T-helper 17 cell (primary cell): Measurements from ENCODE around the gene PDE4DIP. TPM values are rescaled to one million over a fixed set of nuclear protein-coding genes. Genes with fewer than 3 reads are reported as not detected.
"Not testable (repeated sequence)": the region's sequence is repeated elsewhere in the genome, so short reads cannot be mapped to it uniquely, and the experiment has no call there.

Experiments
- ATAC-seq: fragments of 150-1000 bp; cut with Tn5 transposase; 2 replicates; pipeline ENCODE4 v1.10.0; 2021; ENCODE audit warnings: mild to moderate bottlenecking, moderate library complexity
- DNase-seq, 3 donors: peaks; one replicate each; pipeline versions ENCODE4 v3.0.0 to v3.0.0-alpha.2; 2020 to 2021
- H3K9me3 ChIP-seq: one replicate; pipeline ENCODE4 v1.7.0; 2013; ENCODE audit warnings: low read length, mild to moderate bottlenecking; ENCODE audit not compliant: control insufficient read depth, poor library complexity, severe bottlenecking
- H3K27ac Mint-ChIP-seq: one replicate; pipeline ENCODE4 v1.8.0; 2022; ENCODE audit warnings: mild to moderate bottlenecking, moderate library complexity, mixed read lengths
- H3K27me3 Mint-ChIP-seq: one replicate; pipeline ENCODE4 v1.8.0; 2022; ENCODE audit warnings: mixed read lengths
- H3K36me3 Mint-ChIP-seq: one replicate; pipeline ENCODE4 v1.8.0; 2022; ENCODE audit warnings: low read depth, mixed read lengths
- H3K4me1 Mint-ChIP-seq: one replicate; pipeline ENCODE4 v1.8.0; 2022; ENCODE audit warnings: mild to moderate bottlenecking, mixed read lengths
- H3K4me3 Mint-ChIP-seq: one replicate; pipeline ENCODE4 v1.8.0; 2022; ENCODE audit warnings: mild to moderate bottlenecking, moderate library complexity, mixed read lengths
- total RNA-seq, 4 donors: library from RNA in 2 of 4; stranded (reverse) in 2 of 4; gene quantifications; one replicate each; pipeline ENCODE4 v1.2.3 and lab custom pipeline; 2022 to 2026

PDE4DIP gene
- total RNA-seq, 2 donors from 2014 or later = 36.2 to 43.2 TPM

DNA sequence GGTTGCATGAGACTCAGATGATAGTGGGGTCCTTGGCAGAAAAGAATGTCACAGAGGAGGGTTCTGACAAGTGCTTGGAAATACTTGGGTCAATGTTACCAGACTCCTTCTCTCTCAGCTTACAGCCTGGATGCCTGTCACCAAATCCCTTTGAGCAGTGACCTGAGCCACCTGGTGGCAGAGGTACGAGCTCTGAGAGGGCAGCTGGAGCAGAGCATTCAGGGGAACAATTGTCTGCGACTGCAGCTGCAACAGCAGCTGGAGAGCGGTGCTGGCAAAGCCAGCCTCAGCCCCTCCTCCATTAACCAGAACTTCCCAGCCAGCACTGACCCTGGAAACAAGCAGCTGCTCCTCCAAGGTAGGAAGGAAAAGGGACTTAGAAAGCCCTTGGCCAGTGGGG lies 180.1 kb downstream of the PDE4DIP start:
- not testable (repeated sequence) for H3K36me3 Mint-ChIP-seq, H3K4me3 Mint-ChIP-seq, H3K27ac Mint-ChIP-seq, H3K9me3 ChIP-seq, ATAC-seq, H3K4me1 Mint-ChIP-seq, DNase-seq, H3K27me3 Mint-ChIP-seq

DNA sequence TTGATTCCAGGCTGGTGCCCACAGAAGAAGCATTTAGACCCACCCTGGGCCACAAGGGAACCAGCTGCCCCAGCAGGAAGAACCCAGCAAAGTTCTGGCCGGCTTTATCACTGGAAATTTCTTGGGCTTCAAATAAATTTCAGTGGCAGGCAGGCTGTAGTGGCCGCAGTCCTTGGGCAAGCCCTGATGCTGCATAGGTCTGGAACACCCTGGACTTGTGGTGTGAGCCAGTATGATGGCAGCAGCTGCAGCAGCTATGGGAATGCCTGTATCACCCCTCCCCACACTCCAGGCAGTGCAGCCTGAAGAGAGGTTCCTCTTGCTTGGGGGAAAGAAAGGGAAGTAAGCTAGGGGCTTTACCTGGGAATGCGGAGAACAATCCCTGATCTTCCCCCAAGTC lies 189.7 kb downstream of the PDE4DIP start:
- H3K9me3 ChIP-seq, DNase-seq, H3K27me3 Mint-ChIP-seq, H3K4me1 Mint-ChIP-seq, ATAC-seq, H3K36me3 Mint-ChIP-seq, H3K4me3 Mint-ChIP-seq, H3K27ac Mint-ChIP-seq: not testable (repeated sequence)

GRCh38 chr1:149043056-149043455 lies 198.8 kb downstream of the PDE4DIP start:
- not testable (repeated sequence) for H3K27ac Mint-ChIP-seq, H3K27me3 Mint-ChIP-seq, H3K9me3 ChIP-seq, DNase-seq, H3K4me1 Mint-ChIP-seq, H3K36me3 Mint-ChIP-seq, H3K4me3 Mint-ChIP-seq, ATAC-seq

DNA sequence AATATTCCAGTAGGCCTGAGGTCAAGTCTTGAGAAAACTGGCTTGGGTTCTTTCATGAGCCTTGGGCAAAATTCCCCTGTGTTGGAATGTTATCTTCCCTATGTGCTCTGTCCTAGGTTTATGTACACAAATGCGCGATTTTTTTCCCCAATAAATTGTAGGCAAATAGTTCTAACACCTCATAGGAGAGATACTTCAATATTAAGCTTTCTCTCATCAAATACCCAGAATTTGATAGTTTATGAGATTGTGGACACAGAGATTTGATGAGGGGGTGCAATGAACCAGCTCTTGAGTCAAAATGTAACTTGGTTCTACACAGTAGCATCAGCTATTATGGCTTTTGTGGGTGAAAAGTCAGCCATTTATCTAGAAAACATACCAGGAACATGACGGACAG lies 220.4 kb downstream of the PDE4DIP start:
- H3K4me1 Mint-ChIP-seq, H3K4me3 Mint-ChIP-seq, H3K36me3 Mint-ChIP-seq, H3K27ac Mint-ChIP-seq, DNase-seq, H3K9me3 ChIP-seq, ATAC-seq, H3K27me3 Mint-ChIP-seq: not testable (repeated sequence)

DNA sequence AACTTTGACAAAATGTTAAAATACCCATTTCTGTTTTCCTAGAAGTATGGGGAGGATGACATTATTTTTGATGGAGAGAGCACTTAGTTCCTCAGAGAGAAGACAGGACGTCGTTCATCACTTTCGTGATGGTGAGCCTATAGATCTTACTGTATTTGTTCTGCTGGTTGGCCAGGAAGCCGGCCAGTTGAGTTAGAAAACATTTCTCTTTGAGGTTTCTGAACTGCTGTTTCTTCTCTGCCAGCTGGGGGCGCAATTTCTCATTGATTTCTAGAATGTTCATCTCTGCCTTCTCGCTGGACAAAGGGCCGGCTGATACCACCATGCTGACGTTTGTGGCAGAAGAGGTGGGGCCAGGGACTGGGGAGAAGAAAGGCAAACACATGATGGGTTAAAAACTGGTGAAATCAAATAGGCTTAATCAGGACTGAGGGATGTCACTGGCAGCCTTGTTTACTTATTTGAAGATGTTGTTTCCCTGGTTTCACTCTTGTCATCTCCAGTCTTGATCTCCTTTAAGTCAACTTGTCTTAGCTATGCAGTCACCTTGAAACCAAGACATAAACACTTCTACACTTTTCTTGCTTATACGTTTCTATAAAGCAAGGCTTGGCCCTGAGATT lies 231.4 kb downstream of the PDE4DIP start:
- not testable (repeated sequence) for H3K4me1 Mint-ChIP-seq, DNase-seq, ATAC-seq, H3K36me3 Mint-ChIP-seq, H3K9me3 ChIP-seq, H3K27me3 Mint-ChIP-seq, H3K4me3 Mint-ChIP-seq
- H3K27ac Mint-ChIP-seq = peak overlapping the region; percentile 9

Other genes with a start within 250 kb of the PDE4DIP start
- gene NBPF14, start 248.4 kb upstream of the PDE4DIP start, total RNA-seq = 10 to 100 TPM; 25.8 to 32.7 TPM
- gene NUDT4B, start 95.7 kb upstream of the PDE4DIP start, total RNA-seq = not detected